PFSK-1 (cell line): ENCODE results near the gene ZNF331.

ENCODE experiments used
- FOXP2 ChIP-seq: optimal IDR thresholded peaks from 2 replicates; pipeline ENCODE3; 2011; ENCODE audit warnings: borderline replicate concordance, control low read depth, inconsistent platforms; ENCODE audit not compliant: insufficient read depth; ENCODE audit errors: extremely low read length, extremely low read depth
- POLR2AphosphoS5 ChIP-seq: IDR thresholded peaks from 2 replicates; pipeline ENCODE4 v1.6.1; 2012; ENCODE audit warnings: low read depth, mild to moderate bottlenecking, control low read depth, low read length, moderate library complexity
- SIN3A ChIP-seq: IDR thresholded peaks from 2 replicates; pipeline ENCODE4 v1.6.1; 2012; ENCODE audit warnings: mild to moderate bottlenecking, low read length, moderate library complexity, borderline replicate concordance; ENCODE audit not compliant: insufficient read depth
- TAF1 ChIP-seq: IDR thresholded peaks from 2 replicates; pipeline ENCODE4 v1.6.1; 2012; ENCODE audit warnings: low read length, control low read depth, borderline replicate concordance; ENCODE audit not compliant: insufficient read depth
- TF ChIP-seq, protein P1 (sequence below), 2 experiments: IDR thresholded peaks; 2 replicates each; pipeline versions ENCODE4 v1.6.1 to v1.8.0; 2011 to 2012; ENCODE audit warnings: low read depth in 2 of 2, low read length in 2 of 2, control low read depth in 1 of 2, inconsistent platforms in 1 of 2, mild to moderate bottlenecking in 1 of 2, moderate library complexity in 1 of 2; ENCODE audit not compliant: insufficient read depth in 1 of 2

Gene ZNF331

DNA sequence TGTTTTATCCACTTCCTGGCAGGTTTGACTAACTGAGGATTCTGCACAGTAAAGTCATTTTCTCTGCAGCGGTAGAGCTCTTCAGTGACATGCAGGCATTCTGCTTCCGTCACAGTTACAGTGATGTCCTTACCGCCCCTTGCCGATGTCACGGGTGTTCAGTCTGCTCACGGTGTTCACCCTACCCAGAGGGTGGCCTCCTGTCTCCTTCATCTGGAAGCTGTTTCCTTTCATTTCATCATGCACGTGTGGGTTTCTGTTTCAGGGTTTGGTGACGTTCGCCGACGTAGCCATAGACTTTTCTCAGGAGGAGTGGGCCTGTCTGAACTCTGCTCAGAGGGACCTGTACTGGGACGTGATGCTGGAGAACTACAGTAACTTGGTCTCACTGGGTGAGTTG, 33.4 kb downstream of the ZNF331 start:
- TF ChIP-seq FOXP2 (no peak), SIN3A (no peak), POLR2AphosphoS5 (no peak), TAF1 (no peak)
- TF ChIP-seq, protein P1, sequence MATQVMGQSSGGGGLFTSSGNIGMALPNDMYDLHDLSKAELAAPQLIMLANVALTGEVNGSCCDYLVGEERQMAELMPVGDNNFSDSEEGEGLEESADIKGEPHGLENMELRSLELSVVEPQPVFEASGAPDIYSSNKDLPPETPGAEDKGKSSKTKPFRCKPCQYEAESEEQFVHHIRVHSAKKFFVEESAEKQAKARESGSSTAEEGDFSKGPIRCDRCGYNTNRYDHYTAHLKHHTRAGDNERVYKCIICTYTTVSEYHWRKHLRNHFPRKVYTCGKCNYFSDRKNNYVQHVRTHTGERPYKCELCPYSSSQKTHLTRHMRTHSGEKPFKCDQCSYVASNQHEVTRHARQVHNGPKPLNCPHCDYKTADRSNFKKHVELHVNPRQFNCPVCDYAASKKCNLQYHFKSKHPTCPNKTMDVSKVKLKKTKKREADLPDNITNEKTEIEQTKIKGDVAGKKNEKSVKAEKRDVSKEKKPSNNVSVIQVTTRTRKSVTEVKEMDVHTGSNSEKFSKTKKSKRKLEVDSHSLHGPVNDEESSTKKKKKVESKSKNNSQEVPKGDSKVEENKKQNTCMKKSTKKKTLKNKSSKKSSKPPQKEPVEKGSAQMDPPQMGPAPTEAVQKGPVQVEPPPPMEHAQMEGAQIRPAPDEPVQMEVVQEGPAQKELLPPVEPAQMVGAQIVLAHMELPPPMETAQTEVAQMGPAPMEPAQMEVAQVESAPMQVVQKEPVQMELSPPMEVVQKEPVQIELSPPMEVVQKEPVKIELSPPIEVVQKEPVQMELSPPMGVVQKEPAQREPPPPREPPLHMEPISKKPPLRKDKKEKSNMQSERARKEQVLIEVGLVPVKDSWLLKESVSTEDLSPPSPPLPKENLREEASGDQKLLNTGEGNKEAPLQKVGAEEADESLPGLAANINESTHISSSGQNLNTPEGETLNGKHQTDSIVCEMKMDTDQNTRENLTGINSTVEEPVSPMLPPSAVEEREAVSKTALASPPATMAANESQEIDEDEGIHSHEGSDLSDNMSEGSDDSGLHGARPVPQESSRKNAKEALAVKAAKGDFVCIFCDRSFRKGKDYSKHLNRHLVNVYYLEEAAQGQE (IDR thresholded peaks at IDR 0.05; ENCODE audit: insufficient read depth in 1 of 2, low read depth in 2 of 2, low read length in 2 of 2): no peak

DNA sequence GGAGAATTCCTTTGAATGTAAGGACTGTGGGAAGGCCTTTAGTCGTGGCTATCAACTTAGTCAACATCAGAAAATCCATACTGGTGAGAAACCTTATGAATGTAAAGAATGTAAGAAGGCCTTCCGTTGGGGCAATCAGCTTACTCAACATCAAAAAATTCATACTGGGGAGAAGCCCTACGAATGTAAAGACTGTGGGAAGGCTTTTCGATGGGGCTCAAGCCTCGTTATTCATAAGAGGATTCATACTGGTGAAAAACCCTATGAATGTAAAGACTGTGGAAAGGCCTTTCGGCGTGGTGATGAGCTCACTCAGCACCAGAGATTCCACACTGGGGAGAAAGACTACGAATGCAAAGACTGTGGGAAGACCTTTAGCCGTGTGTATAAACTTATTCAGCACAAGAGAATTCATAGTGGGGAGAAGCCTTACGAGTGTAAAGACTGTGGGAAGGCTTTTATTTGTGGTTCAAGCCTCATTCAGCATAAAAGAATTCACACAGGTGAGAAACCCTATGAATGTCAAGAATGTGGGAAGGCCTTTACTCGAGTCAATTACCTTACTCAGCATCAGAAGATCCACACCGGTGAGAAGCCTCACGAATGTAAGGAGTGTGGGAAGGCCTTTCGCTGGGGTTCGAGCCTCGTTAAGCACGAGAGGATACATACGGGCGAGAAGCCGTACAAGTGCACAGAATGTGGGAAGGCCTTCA, 39.2 kb downstream of the ZNF331 start:
- TF ChIP-seq FOXP2 (no peak), TAF1 (no peak)
- TF ChIP-seq, protein P1 (IDR thresholded peaks at IDR 0.05; ENCODE audit: insufficient read depth in 1 of 2, low read depth in 2 of 2, low read length in 2 of 2): no peak

DNA sequence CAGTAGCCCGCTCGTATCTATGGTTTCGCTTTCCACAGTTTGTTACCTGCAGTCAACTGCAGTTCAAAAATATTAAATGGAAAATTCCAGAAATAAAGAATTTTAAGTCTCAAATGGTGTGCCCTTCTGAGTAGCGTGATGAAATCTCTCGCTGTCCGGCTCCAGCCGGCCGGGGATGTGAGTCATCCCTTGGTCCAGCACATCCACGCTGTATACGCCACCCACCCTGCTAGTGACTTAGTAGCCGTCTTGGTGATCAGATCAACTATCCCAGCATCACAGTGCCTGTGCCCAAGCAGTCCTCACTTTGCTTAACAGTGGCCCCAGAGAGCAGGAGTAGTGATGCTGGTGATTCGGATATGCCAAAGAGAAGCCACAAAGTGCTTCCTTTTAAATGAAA, 40.0 kb downstream of the ZNF331 start:
- TF ChIP-seq FOXP2 (no peak), TAF1 (no peak), POLR2AphosphoS5 (no peak), SIN3A (no peak)
- TF ChIP-seq, protein P1 (IDR thresholded peaks at IDR 0.05; ENCODE audit: insufficient read depth in 1 of 2, low read depth in 2 of 2, low read length in 2 of 2): no peak

DNA sequence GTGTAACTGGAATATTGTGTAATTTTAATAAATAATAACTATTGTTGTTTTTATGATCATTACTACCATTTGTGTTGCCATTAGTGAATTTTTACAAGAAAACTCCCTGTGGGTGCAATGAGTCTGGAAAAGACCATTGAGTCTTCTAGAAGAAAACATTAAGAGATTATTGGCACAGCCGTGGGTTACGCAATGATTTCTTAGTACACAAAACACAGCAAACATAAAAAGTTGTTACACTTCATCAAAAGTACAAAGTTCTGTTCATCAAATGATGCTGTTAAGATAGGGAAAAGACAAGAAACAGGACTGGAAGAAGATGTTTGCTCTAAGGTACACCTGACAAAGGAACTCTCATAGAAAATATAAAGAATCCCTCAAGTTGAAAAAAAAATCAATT, 41.6 kb downstream of the ZNF331 start:
- TF ChIP-seq, protein P1 (IDR thresholded peaks at IDR 0.05; ENCODE audit: insufficient read depth in 1 of 2, low read depth in 2 of 2, low read length in 2 of 2): no peak
- no peak for TF ChIP-seq FOXP2
- no peak for TF ChIP-seq POLR2AphosphoS5
- TF ChIP-seq SIN3A: no peak
- no peak for TF ChIP-seq TAF1
